Calu3 (cell line): ENCODE results near the gene NT5M. TPM values are rescaled to one million over a fixed set of nuclear protein-coding genes. Genes with fewer than 3 reads are reported as not detected.
"Not testable (repeated sequence)": the region's sequence is repeated elsewhere in the genome, so short reads cannot be mapped to it uniquely, and the experiment has no call there.

Experiments
- Bru-seq: library from RNA; stranded (reverse); fragments of 400-500 nt; gene quantifications from one replicate; lab custom pipeline; 2021; lab: Mats Ljungman, UMichigan
- BruChase-seq, 2 experiments: library from RNA; stranded (reverse); fragments of 400-500 nt; gene quantifications; one replicate each; lab custom pipeline; 2021; lab: Mats Ljungman, UMichigan
- BruUV-seq: library from RNA; stranded (reverse); fragments of 400-500 nt; replicated peaks from 2 replicates; lab custom pipeline; 2021; lab: Mats Ljungman, UMichigan
- CTCF ChIA-PET: fragments of 300-600 bp; sonication (Branson Sonifier 250); formaldehyde crosslinking; loops from one replicate; lab custom pipeline; 2022; ENCODE audit warnings: antibody characterized with exemption; lab: Charles Lee
- DNase-seq: peaks from one replicate; pipeline ENCODE4 v3.0.0; 2022
- H3K27ac Mint-ChIP-seq: one replicate; pipeline ENCODE4 v1.8.0; 2022; ENCODE audit warnings: mixed read lengths; ENCODE audit not compliant: unreplicated experiment
- H3K27me3 Mint-ChIP-seq: one replicate; pipeline ENCODE4 v1.8.0; 2022; ENCODE audit warnings: mixed read lengths; ENCODE audit not compliant: unreplicated experiment
- H3K36me3 Mint-ChIP-seq: one replicate; pipeline ENCODE4 v1.8.0; 2022; ENCODE audit warnings: mild to moderate bottlenecking, moderate library complexity, mixed read lengths; ENCODE audit not compliant: insufficient read depth, unreplicated experiment
- H3K4me1 Mint-ChIP-seq: one replicate; pipeline ENCODE4 v1.8.0; 2022; ENCODE audit warnings: mild to moderate bottlenecking, low read depth, mixed read lengths; ENCODE audit not compliant: unreplicated experiment
- H3K4me3 Mint-ChIP-seq: one replicate; pipeline ENCODE4 v1.8.0; 2022; ENCODE audit warnings: mild to moderate bottlenecking, low read depth, moderate library complexity, mixed read lengths; ENCODE audit not compliant: unreplicated experiment
- H3K9me3 Mint-ChIP-seq: one replicate; pipeline ENCODE4 v1.8.0; 2022; ENCODE audit warnings: low read depth, mixed read lengths; ENCODE audit not compliant: unreplicated experiment
- CTCF ChIP-seq: fragments of 200-600 bp; IDR thresholded peaks from one replicate; pipeline ENCODE4 v1.8.0; 2022; ENCODE audit warnings: antibody characterized with exemption; ENCODE audit not compliant: unreplicated experiment
- intact Hi-C: fragments of 100-400 bp; cut with micrococcal nuclease; formaldehyde crosslinking; loops from one replicate; pipeline ENCODE4 v1.10.0; 2022; ENCODE audit not compliant: unreplicated experiment
- long read RNA-seq: library from polyadenylated mRNA; stranded (forward); transcript quantifications from one replicate; pipeline ENCODE4 v2.0.0, GENCODE V29; 2022
- total RNA-seq: library from RNA; stranded (reverse); gene quantifications from 2 replicates; pipeline ENCODE4 v1.2.3, GENCODE V29; 2022

The NT5M gene
- total RNA-seq, result 1.0 and 1.2 TPM in 2 replicates
- percentile 23 among the genes with signal in this experiment for Bru-seq, nascent RNA
- BruChase-seq, experiment 1, labeled RNA remaining after a 6-hour chase, result percentile 25 among the genes with signal in this experiment
- percentile 23 among the genes with signal in this experiment for BruChase-seq, experiment 2, labeled RNA remaining after a 2-hour chase
- long read RNA-seq, partial matches to known transcripts, result 0 of 4 reads
- long read RNA-seq, other reads (novel, unspliced or antisense), result 4 of 4 reads

DNA sequence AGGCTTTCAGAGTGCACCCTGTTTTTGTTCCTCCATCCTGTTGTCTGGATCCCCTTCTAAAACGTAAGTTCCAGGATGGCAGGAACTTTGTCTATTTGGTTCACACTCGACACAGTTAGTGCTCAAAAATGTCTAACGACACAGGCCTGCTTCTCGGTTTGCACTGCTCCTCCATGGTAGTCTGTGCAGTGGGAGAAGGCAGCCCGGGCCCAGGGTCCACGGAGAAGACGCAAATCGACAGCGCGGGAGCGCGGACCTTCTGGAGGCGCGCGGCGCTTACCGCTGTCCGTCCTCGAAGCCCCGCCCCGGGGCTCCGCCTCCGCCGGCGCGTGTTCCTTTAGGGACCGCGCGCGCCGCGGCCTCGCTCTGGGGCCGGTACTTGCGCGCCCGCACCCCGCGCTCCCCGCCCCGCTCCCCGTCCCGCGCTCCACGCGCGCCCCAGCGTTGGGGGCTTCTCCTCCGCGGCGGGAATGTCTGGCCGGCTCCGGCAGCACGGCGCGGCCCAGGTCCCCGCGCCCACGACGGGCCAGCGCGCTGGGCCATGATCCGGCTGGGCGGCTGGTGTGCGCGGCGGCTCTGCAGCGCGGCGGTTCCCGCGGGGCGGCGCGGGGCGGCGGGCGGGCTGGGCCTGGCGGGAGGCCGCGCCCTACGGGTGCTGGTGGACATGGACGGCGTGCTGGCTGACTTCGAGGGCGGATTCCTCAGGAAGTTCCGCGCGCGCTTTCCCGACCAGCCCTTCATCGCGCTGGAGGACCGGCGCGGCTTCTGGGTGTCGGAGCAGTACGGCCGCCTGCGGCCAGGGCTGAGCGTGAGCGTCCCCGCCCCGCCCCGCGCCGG lies at the start of gene NT5M:
NT5M (plus strand) TSS at position 364 of the 837 bp plus-strand sequence; CDS start at position 542, 178 bp downstream.
- Mint-ChIP-seq H3K4me1 (no peaks in the 10 kb centered on the region), H3K36me3 (peaks cover 7% of the 10 kb centered on the region), H3K27ac (no peak within 1 kb of the TSS), H3K4me3 (peak within 1 kb of the TSS; percentile 72), H3K27me3 (no peaks in the 10 kb centered on the region), H3K9me3 (no peaks in the 10 kb centered on the region)
- no TSS peak for BruUV-seq
- TF ChIP-seq CTCF, result no peak
- peak; percentile 69 for DNase-seq
- intact Hi-C loops, result no loop called here
- CTCF ChIA-PET, result no interaction called here

GRCh38 chr17:17253406-17253805 lies 49.8 kb upstream of the NT5M start:
- Mint-ChIP-seq H3K4me3 (no peak overlapping the region), H3K36me3 (peaks cover 35% of the 10 kb centered on the region), H3K4me1 (no peaks in the 10 kb centered on the region), H3K27ac (no peak overlapping the region), H3K27me3 (no peaks in the 10 kb centered on the region), H3K9me3 (no peaks in the 10 kb centered on the region)
- BruUV-seq, result no TSS peak
- no peak for TF ChIP-seq CTCF
- intact Hi-C loops, result no loop called here
- CTCF ChIA-PET, result no interaction called here
- no peak for DNase-seq

DNA sequence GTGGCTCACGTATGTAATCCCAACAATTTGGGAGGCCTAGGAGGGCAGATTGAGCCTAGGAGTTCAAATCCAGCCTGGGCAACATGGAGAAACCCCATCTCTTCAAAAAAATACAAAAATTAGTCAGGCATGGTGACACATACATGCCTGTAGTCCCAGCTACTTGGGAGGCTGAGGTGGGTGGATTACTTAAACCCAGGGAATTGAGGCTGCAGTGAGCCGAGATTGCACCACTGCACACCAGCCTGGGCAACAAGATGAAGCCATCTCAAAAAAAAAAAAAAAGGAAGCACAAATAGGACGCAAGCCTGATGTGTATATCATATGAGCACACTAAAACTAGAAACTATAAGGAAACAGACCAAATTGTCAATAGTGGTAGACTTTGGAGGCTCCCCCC lies 49.1 kb upstream of the NT5M start:
- BruUV-seq, result no TSS peak
- DNase-seq, result no peak
- H3K4me1 Mint-ChIP-seq, result no peaks in the 10 kb centered on the region
- intact Hi-C loops, result no loop called here
- no peak overlapping the region for H3K4me3 Mint-ChIP-seq
- no peaks in the 10 kb centered on the region for H3K9me3 Mint-ChIP-seq
- peaks cover 39% of the 10 kb centered on the region for H3K36me3 Mint-ChIP-seq
- no peaks in the 10 kb centered on the region for H3K27me3 Mint-ChIP-seq
- no peak overlapping the region for H3K27ac Mint-ChIP-seq
- no peak for TF ChIP-seq CTCF
- CTCF ChIA-PET, result no interaction called here

- H3K27me3 Mint-ChIP-seq, H3K4me3 Mint-ChIP-seq, intact Hi-C loops, CTCF ChIA-PET, BruUV-seq, H3K27ac Mint-ChIP-seq, H3K4me1 Mint-ChIP-seq, H3K9me3 Mint-ChIP-seq, DNase-seq: not testable (repeated sequence)
- peaks cover 43% of the 10 kb centered on the region for H3K36me3 Mint-ChIP-seq
Measured at GRCh38 chr17:17255689-17256088, 47.5 kb upstream of the NT5M start.
